Mucosa of rectum (tissue), 2 donors: ENCODE measurements around the gene MAGI1.
A peak's percentile ranks its signal among the peaks of the same experiment; 100 is the strongest.

Source experiments
- H3K27ac ChIP-seq, 2 donors: one replicate each; pipeline ENCODE4 v1.7.0; 2013; ENCODE audit warnings: inconsistent platforms in 2 of 2, low read depth in 2 of 2, low read length in 2 of 2
- H3K27me3 ChIP-seq, 2 donors: one replicate each; pipeline ENCODE4 v1.7.0; 2013; ENCODE audit warnings: low read length in 2 of 2; ENCODE audit not compliant: control insufficient read depth in 2 of 2, insufficient read depth in 2 of 2
- H3K36me3 ChIP-seq, 2 donors: one replicate each; pipeline ENCODE4 v1.7.0; 2013; ENCODE audit warnings: low read length in 2 of 2; ENCODE audit not compliant: control insufficient read depth in 2 of 2, insufficient read depth in 2 of 2
- H3K4me1 ChIP-seq, 2 donors: one replicate each; pipeline ENCODE4 v1.7.0; 2013; ENCODE audit warnings: low read length in 2 of 2, mild to moderate bottlenecking in 1 of 2; ENCODE audit not compliant: control insufficient read depth in 2 of 2, insufficient read depth in 2 of 2
- H3K4me3 ChIP-seq, 2 donors: one replicate each; pipeline ENCODE4 v1.7.0; 2013; ENCODE audit warnings: low read length in 2 of 2
- H3K9ac ChIP-seq, 2 donors: one replicate each; pipeline ENCODE4 v1.7.0; 2013; ENCODE audit warnings: low read length in 2 of 2, low read depth in 1 of 2, mild to moderate bottlenecking in 1 of 2
- H3K9me3 ChIP-seq, 2 donors: one replicate each; pipeline ENCODE4 v1.7.0; 2013; ENCODE audit warnings: low read length in 2 of 2; ENCODE audit not compliant: control insufficient read depth in 2 of 2
- donor health status: healthy.
- donor health status: Normal muscosa, but diverticular disease.

The MAGI1 gene

DNA sequence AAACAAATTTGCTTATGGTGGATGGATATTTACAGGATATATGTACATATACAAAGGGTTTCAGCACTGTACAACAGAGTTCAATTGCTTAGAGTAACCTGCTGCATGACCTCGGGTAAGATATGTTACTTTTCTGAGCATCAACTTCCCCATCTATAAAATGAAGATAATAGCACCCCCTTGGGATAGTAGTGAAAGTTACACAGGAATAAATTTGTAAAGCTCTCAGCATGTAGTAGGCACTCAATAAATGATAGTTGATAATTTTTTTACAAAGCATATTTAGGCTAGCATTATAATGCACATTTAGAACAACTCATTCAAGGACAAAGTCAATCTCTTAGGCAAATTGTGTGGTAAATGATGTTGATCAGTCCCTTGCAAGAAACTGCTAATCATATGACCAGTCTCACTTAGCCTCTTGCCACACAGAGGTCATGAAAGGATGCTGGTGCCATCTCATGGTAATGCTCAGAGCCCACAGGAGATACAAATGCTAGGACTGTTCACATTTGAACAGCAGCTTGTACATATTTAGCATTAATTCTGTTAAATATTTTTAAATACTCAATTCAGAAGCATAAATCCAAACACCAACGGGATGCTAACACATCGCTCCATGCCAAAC lies 123.9 kb downstream of the MAGI1 start:
- no peaks in the 10 kb centered on the region for H3K36me3 ChIP-seq
- H3K4me1 ChIP-seq = no peaks in the 10 kb centered on the region
- no peak overlapping the region for H3K9ac ChIP-seq
- H3K4me3 ChIP-seq = no peak overlapping the region
- peaks cover 0 to 2% of the 10 kb centered on the region in 2 donors for H3K9me3 ChIP-seq
- H3K27ac ChIP-seq = no peak overlapping the region
- H3K27me3 ChIP-seq = no peaks in the 10 kb centered on the region

DNA sequence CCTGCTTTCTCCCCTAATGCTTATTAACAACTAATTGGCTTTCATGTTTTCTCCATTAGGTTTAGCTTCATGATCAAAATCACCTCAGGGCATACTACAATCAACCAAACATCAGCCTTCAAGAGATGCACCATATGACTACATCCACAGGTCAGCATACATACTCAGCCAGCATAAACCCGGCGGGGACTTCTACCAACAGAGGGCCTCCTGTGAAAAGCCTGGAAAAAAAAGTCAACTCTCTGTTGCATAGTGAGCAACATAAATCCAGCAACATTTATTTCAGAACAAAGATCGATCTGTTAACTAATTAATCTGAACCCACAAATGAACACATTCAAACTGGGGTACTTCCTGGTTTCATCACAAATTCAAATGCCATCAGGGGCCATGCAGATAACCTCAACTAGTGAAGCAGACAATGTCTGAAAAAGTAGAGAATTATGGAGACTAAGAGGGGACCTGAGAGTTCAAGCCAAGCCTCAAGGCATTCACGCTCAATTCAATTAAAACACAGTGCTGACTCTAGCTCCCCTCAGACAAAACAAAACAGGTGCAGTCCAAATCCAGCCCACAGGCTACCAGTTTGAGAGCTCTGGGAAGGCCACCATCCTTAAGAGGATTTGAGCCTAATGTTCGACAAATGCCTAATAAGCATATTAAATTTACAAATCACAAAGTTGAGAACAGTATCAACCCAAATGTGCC lies 124.5 kb downstream of the MAGI1 start:
- Histone ChIP-seq H3K36me3 (no peaks in the 10 kb centered on the region), H3K9ac (no peak overlapping the region), H3K27ac (no peak overlapping the region), H3K4me3 (no peak overlapping the region), H3K9me3 (peaks cover 0 to 2% of the 10 kb centered on the region in 2 donors), H3K27me3 (no peaks in the 10 kb centered on the region), H3K4me1 (no peaks in the 10 kb centered on the region)

DNA sequence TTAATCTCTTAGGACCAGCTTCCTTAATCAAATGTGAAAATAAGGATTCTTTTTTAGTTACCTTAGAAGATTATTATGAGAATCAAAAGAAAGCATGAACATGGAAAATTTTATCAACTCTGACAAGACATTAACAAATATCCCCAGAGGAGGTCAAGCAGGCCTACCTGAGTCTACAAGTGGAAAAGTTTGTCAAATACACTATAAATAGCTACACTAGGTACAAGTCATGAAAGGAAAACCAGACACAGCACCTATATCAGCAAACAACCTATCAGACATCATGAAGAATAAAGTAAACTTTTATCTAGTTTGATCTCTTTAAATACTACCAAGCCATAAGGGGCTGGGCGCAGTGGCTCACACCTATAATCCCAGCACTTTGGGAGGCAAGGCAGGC lies 126.1 kb downstream of the MAGI1 start:
- Histone ChIP-seq H3K4me3 (no peak overlapping the region), H3K36me3 (no peaks in the 10 kb centered on the region), H3K9ac (no peak overlapping the region), H3K27ac (no peak overlapping the region), H3K9me3 (peaks cover 0 to 2% of the 10 kb centered on the region in 2 donors), H3K27me3 (no peaks in the 10 kb centered on the region), H3K4me1 (no peaks in the 10 kb centered on the region)

DNA sequence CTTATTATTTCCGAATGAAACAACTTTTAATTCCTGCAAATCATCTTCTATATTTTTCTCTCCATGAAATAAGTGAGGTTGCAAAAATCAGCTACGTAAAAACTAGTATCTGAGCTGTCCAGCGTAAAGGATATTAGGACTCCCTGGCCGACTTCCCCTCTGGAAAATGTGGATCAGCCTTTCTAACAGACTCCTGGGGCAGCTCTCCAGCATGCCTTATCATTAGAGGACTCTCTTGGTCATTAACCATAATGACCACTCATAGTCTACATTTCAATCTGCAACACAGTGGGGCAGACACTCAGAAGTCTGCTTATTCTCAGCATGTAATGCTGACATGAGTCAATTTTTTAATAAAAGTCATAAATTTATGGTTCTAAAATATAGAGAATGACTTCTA lies 130.1 kb downstream of the MAGI1 start:
- no peak overlapping the region for H3K27ac ChIP-seq
- H3K4me1 ChIP-seq = no peaks in the 10 kb centered on the region
- no peaks in the 10 kb centered on the region for H3K27me3 ChIP-seq
- H3K36me3 ChIP-seq = no peaks in the 10 kb centered on the region
- no peaks in the 10 kb centered on the region for H3K9me3 ChIP-seq
- no peak overlapping the region for H3K4me3 ChIP-seq
- H3K9ac ChIP-seq = no peak overlapping the region

DNA sequence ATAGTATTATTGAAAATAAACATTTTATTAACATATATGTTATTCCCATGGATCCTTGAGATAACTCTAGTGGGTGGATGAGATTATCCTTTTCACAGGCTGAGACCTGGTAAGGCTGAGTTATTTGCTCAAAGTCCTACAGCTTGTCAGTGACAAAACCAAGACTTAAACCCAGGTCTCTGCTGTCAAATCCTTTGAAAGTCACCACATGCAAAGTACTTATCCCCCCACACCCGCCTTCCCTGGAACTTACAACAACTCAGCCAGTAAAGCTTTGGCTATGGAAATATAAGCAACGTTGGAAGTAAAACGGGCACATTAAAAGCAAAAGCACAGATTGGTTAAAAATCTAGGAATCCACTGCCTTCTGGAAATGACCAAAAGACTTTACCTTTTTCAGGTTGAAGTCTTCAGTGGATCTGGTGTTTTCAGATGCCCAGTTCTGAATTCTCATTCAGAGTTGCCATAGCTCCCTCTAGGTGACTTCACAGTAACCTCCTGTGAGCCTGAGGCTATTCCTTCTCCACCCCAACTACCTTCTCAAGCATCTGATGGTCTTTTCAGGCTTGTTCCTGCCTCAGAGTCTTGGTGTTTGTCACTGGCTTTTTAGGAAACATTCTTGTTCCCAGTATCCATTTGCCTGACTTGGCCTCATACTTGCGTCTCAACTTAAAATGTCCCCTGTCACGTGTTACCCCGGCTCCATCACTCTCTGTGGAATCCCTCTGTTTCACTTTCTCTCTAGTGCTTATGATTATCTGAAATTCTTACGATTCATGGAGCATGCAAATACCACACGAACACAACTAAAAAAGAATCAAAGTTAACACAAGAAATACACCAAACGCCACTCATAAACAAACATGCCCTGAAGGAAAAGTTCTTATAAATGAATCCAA lies 131.2 kb downstream of the MAGI1 start:
- no peaks in the 10 kb centered on the region for H3K9me3 ChIP-seq
- H3K4me1 ChIP-seq = no peaks in the 10 kb centered on the region
- H3K27ac ChIP-seq = no peak overlapping the region
- H3K27me3 ChIP-seq = no peaks in the 10 kb centered on the region
- no peak overlapping the region for H3K4me3 ChIP-seq
- no peaks in the 10 kb centered on the region for H3K36me3 ChIP-seq
- H3K9ac ChIP-seq = no peak overlapping the region

DNA sequence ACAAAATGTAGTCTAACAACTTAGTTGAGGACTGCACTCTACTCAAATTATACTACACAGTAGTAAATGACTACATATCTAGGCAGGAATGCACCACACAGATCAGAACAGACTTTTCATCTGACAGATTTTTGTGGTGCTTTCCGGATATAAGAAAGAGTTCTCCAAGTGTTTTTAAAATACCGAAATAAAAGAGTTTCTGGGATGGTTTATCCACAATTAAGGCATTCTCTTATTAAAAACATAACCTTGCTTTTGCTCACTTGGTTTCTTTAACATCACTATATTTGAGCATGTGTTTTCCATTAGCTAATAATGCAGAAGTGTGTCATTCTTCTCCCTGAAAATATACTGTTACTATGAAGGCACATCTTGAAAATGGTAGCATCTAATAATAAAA lies 132.9 kb downstream of the MAGI1 start:
- no peak overlapping the region for H3K4me3 ChIP-seq
- H3K9me3 ChIP-seq = no peaks in the 10 kb centered on the region
- H3K27me3 ChIP-seq = no peaks in the 10 kb centered on the region
- H3K9ac ChIP-seq = no peak overlapping the region
- H3K36me3 ChIP-seq = no peaks in the 10 kb centered on the region
- H3K27ac ChIP-seq = no peak overlapping the region
- no peaks in the 10 kb centered on the region for H3K4me1 ChIP-seq

DNA sequence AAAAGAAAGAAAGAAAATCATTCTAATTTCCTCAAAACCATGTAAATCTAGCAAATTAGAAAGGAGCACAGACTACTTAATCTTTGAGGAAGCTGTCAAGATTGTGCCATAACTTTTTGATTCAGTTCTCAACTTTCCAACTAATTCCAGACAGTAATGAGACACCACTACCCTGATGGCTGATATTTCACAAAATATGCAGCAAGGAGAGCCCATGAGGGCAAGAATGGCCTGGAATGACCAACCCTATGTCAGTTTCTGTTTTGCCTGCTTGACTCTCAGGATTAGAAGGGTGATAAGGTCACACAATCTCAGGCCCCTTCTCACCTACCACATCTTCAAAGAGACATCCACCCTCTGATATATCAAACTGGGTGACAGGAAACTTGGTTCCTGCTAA lies 134.7 kb downstream of the MAGI1 start:
- Histone ChIP-seq H3K9ac (no peak overlapping the region), H3K4me1 (no peaks in the 10 kb centered on the region), H3K27ac (no peak overlapping the region), H3K4me3 (no peak overlapping the region), H3K27me3 (no peaks in the 10 kb centered on the region), H3K36me3 (no peaks in the 10 kb centered on the region), H3K9me3 (no peaks in the 10 kb centered on the region)

DNA sequence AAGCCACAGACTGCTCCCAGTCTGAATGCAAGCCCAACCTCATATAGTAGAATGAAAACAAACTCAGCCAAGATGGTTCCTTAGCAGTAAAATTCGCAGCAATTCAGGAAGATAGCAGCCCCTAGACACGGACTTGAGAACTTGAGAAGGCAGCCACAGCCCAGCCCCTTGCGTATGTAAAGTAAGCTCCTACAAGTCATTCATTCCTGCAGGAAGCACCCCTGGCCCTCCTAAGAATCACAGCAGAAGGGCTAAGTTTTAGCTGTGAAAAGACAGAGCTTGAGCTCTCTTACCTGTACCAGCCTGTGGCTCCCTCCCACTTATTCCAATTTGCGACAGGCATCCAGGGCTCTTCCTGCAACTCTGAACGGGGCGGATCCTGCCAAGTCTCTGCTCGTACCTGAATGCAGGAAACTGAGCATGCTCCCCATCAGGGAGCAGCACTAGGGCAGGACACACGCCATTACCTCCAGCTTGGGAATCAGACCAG lies 136.4 kb downstream of the MAGI1 start:
- H3K36me3 ChIP-seq = no peaks in the 10 kb centered on the region
- H3K9ac ChIP-seq = peak overlapping the region in 1 of 2 donors; percentile 46
- H3K9me3 ChIP-seq = no peaks in the 10 kb centered on the region
- no peaks in the 10 kb centered on the region for H3K27me3 ChIP-seq
- H3K4me1 ChIP-seq = no peaks in the 10 kb centered on the region
- H3K27ac ChIP-seq = peak overlapping the region; percentile 47 to 56
- peak overlapping the region; percentile 60 for H3K4me3 ChIP-seq

DNA sequence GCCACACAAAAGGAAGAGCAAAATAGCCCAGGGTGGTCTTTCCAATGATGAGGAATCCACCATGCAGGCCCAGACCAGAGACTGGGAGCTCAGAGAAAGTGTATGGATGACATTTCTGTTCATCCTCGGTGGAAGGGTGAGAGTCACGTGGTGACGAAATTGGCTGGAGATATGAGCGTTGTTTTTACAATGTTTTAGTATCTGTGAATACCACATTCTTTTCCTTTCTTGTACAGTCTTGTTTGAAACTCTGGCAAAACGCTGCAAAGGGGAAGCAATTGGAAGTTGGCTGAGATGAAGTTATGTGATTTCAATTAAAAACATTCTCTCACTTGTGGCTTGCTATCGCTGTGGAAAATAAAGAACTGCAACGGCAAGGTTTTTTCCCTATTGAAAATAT lies 137.5 kb downstream of the MAGI1 start:
- Histone ChIP-seq H3K27ac (no peak overlapping the region), H3K4me3 (no peak overlapping the region), H3K4me1 (no peaks in the 10 kb centered on the region), H3K9me3 (no peaks in the 10 kb centered on the region), H3K36me3 (no peaks in the 10 kb centered on the region), H3K27me3 (no peaks in the 10 kb centered on the region), H3K9ac (no peak overlapping the region)

DNA sequence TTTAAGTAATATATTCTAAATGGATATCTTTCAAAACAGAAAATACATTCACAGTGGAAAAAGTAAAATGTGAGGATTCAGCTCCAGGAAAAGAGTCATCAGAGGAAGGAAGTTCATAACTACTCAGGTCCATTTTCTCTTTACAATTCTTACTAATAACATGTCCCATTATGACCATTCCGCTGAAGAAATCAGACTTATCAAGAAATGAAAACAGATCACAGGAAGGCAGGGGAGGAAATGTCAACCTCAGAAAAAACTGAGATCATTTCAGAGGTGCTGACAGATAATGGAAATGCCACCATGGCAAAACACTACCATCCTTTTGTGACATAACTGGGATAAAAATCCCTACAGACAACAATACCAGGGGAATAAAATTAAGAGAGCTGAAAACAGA lies 139.5 kb downstream of the MAGI1 start:
- Histone ChIP-seq H3K4me1 (no peaks in the 10 kb centered on the region), H3K36me3 (no peaks in the 10 kb centered on the region), H3K27ac (no peak overlapping the region), H3K27me3 (no peaks in the 10 kb centered on the region), H3K4me3 (no peak overlapping the region), H3K9me3 (no peaks in the 10 kb centered on the region), H3K9ac (no peak overlapping the region)
